SK-N-SH (cell line): Measurements from ENCODE around the gene DGUOK. TPM values are rescaled to one million over a fixed set of nuclear protein-coding genes. Genes with fewer than 3 reads are reported as not detected.

ENCODE experiments used
- CTCF ChIA-PET: fragments of 300-600, 350-600 bp; formaldehyde crosslinking; extraction: SDS; loops from one replicate; lab custom pipeline; 2021; lab: Yijun Ruan, JAX
- POLR2A ChIA-PET: fragments of 350-600 bp; sonication (Branson Sonifier 250); formaldehyde crosslinking; extraction: SDS; loops from one replicate; lab custom pipeline; 2020; ENCODE audit warnings: antibody characterized with exemption, inconsistent platforms; lab: Yijun Ruan, JAX
- DNase-seq: peaks from one replicate; pipeline ENCODE4 v3.0.0; 2012
- H2AFZ ChIP-seq: fragments of 200-600 bp; sonication (generic); 2 replicates; pipeline ENCODE4 v1.8.1; 2016; ENCODE audit warnings: antibody characterized with exemption, mild to moderate bottlenecking, low read depth
- H3F3A ChIP-seq: fragments of 200-600 bp; sonication (generic); replicated peaks from 2 replicates; pipeline ENCODE3; 2016; ENCODE audit warnings: antibody characterized with exemption, mild to moderate bottlenecking; ENCODE audit not compliant: insufficient read depth
- H3K27ac ChIP-seq, 2 experiments: fragments of 200-500 bp in 1 of 2; fragments of 200-600 bp in 1 of 2; sonication (Bioruptor generic) in 1 of 2; sonication (generic), shearing (Covaris generic) in 1 of 2; 2 replicates each; pipeline versions ENCODE4 v1.5.1 to v1.6.1; 2014 to 2016; ENCODE audit warnings: low read depth in 2 of 2, inconsistent platforms in 1 of 2, low read length in 1 of 2, mild to moderate bottlenecking in 1 of 2, mixed read lengths in 1 of 2
- H3K27me3 ChIP-seq: fragments of 200-600 bp; sonication (generic), shearing (Covaris generic); 2 replicates; pipeline ENCODE4 v1.6.1; 2016; ENCODE audit warnings: mixed run types; ENCODE audit not compliant: insufficient read depth
- H3K36me3 ChIP-seq, 2 experiments: fragments of 200-500 bp in 1 of 2; fragments of 200-600 bp in 1 of 2; sonication (Bioruptor generic) in 1 of 2; sonication (generic) in 1 of 2; replicated peaks in 1 of 2; 2 replicates each; pipeline versions ENCODE3 to v1.5.1; 2014 to 2016; ENCODE audit warnings: low read length in 1 of 2, mild to moderate bottlenecking in 1 of 2; ENCODE audit not compliant: insufficient read depth in 2 of 2, control insufficient read depth in 1 of 2
- H3K4me1 ChIP-seq, 2 experiments: fragments of 200-500 bp in 1 of 2; fragments of 200-600 bp in 1 of 2; sonication (Bioruptor generic) in 1 of 2; sonication (generic), shearing (Covaris generic) in 1 of 2; 2 replicates each; pipeline versions ENCODE4 v1.5.1 to v1.6.1; 2014 to 2016; ENCODE audit warnings: low read depth in 1 of 2, low read length in 1 of 2, mixed run types in 1 of 2; ENCODE audit not compliant: insufficient read depth in 2 of 2, control insufficient read depth in 1 of 2
- H3K4me2 ChIP-seq: fragments of 200-600 bp; sonication (generic), shearing (Covaris generic); 2 replicates; pipeline ENCODE4 v1.6.1; 2017; ENCODE audit warnings: mixed run types
- H3K4me3 ChIP-seq, 2 experiments: fragments of 200-500 bp in 1 of 2; fragments of 200-600 bp in 1 of 2; sonication (Bioruptor generic) in 1 of 2; sonication (generic), shearing (Covaris generic) in 1 of 2; 2 replicates each; pipeline versions ENCODE4 v1.5.1 to v1.8.1; 2014 to 2016; ENCODE audit warnings: low read depth in 2 of 2, inconsistent platforms in 1 of 2, low read length in 1 of 2, mild to moderate bottlenecking in 1 of 2, mixed read lengths in 1 of 2, moderate library complexity in 1 of 2
- H3K79me2 ChIP-seq: fragments of 200-600 bp; sonication (generic); 2 replicates; pipeline ENCODE4 v1.8.1; 2017; ENCODE audit warnings: mild to moderate bottlenecking; ENCODE audit not compliant: insufficient read depth
- H3K9ac ChIP-seq: fragments of 200-600 bp; sonication (generic); 2 replicates; pipeline ENCODE4 v1.6.1; 2017; ENCODE audit warnings: mixed run types
- H3K9me2 ChIP-seq: fragments of 200-600 bp; sonication (generic); 2 replicates; pipeline ENCODE4 v1.6.1; 2017; ENCODE audit warnings: mixed run types
- H3K9me3 ChIP-seq: fragments of 200-600 bp; sonication (generic); 2 replicates; pipeline ENCODE4 v1.6.1; 2017; ENCODE audit warnings: mixed run types, mild to moderate bottlenecking, moderate library complexity
- H4K20me1 ChIP-seq: fragments of 200-600 bp; sonication (generic); 2 replicates; pipeline ENCODE4 v1.6.1; 2017; ENCODE audit warnings: mild to moderate bottlenecking, mixed run types; ENCODE audit not compliant: insufficient read depth
- CHD2 ChIP-seq: fragments of 150-350 bp; IDR thresholded peaks from 2 replicates; pipeline ENCODE4 v1.6.1; 2018; ENCODE audit warnings: low read length; ENCODE audit not compliant: partially characterized antibody
- EZH2phosphoT487 ChIP-seq: fragments of 200-600 bp; sonication (generic); IDR thresholded peaks from 2 replicates; pipeline ENCODE4 v1.6.1; 2017; ENCODE audit warnings: low read depth, mixed run types, mild to moderate bottlenecking, antibody characterized with exemption, moderate library complexity, borderline replicate concordance
- FOSL2 ChIP-seq: IDR thresholded peaks from 2 replicates; pipeline ENCODE4 v1.4.0; 2012; ENCODE audit warnings: low read depth, mild to moderate bottlenecking, moderate library complexity, borderline replicate concordance
- FOXM1 ChIP-seq: IDR thresholded peaks from 2 replicates; pipeline ENCODE4 v1.4.0; 2012; ENCODE audit warnings: low read depth, mild to moderate bottlenecking
- IRF3 ChIP-seq: fragments of 150-350 bp; IDR thresholded peaks from 2 replicates; pipeline ENCODE4 v1.6.1; 2016; ENCODE audit warnings: mild to moderate bottlenecking, low read depth, low read length
- JUND ChIP-seq: IDR thresholded peaks from 2 replicates; pipeline ENCODE4 v1.4.0; 2012
- NFIC ChIP-seq: IDR thresholded peaks from 2 replicates; pipeline ENCODE4 v1.4.0; 2012; ENCODE audit warnings: borderline replicate concordance
- RXRA ChIP-seq: IDR thresholded peaks from 2 replicates; pipeline ENCODE4 v1.4.0; 2012; ENCODE audit warnings: low read depth, mild to moderate bottlenecking, borderline replicate concordance
- SMC3 ChIP-seq: IDR thresholded peaks from 2 replicates; pipeline ENCODE4 v1.6.1; 2012; ENCODE audit warnings: low read depth, low read length, improper control_type of control experiment
- TAF1 ChIP-seq: IDR thresholded peaks from 2 replicates; pipeline ENCODE4 v1.6.1; 2012; ENCODE audit warnings: low read depth, mild to moderate bottlenecking, low read length, moderate library complexity, borderline replicate concordance
- TCF12 ChIP-seq: IDR thresholded peaks from 2 replicates; pipeline ENCODE4 v1.4.0; 2012
- TEAD4 ChIP-seq: IDR thresholded peaks from 2 replicates; pipeline ENCODE4 v1.4.0; 2012; ENCODE audit warnings: mild to moderate bottlenecking, borderline replicate concordance; ENCODE audit not compliant: insufficient read depth
- USF1 ChIP-seq: IDR thresholded peaks from 2 replicates; pipeline ENCODE4 v1.4.0; 2012; ENCODE audit warnings: low read depth, borderline replicate concordance
- WGBS: methylation state at CpG from one replicate; pipeline ENCODE4 v1.1.6; 2017; ENCODE audit warnings: low lambda C conversion rate; 5-methylcytosine and 5-hydroxymethylcytosine counted together
- polyA plus RNA-seq, 3 experiments: library from polyadenylated mRNA; depleted of rRNA; stranded (reverse); fragments of >200 nt; gene quantifications; 2 replicates each; pipeline ENCODE4 v1.2.3, GENCODE V29; 2012
- TF ChIP-seq, protein P1 (sequence below): IDR thresholded peaks from 2 replicates; pipeline ENCODE4 v1.6.1; 2012; ENCODE audit warnings: mild to moderate bottlenecking, low read depth, low read length, moderate library complexity
- TF ChIP-seq, protein P2 (sequence below): fragments of 200-600 bp; sonication (generic); IDR thresholded peaks from 2 replicates; pipeline ENCODE4 v1.6.1; 2017; ENCODE audit warnings: antibody characterized with exemption, mild to moderate bottlenecking, moderate library complexity

DGUOK gene
- polyA plus RNA-seq, 1 of the 3 experiments (the other 2 are of a cell fraction), result 122 TPM

- Histone ChIP-seq H2AFZ (no peak overlapping the region), H3K4me2 (no peak overlapping the region), H3K4me1 (peaks cover 8 to 20% of the 10 kb centered on the region in 2 experiments; a peak in 2 of 4 replicates), H3K27ac (no peak overlapping the region), H3K9me2 (no peaks in the 10 kb centered on the region), H3K9ac (no peak overlapping the region), H3K36me3 (no peaks in the 10 kb centered on the region), H3K79me2 (peaks cover 23% of the 10 kb centered on the region), H3K4me3 (no peak overlapping the region), H4K20me1 (peaks cover 53% of the 10 kb centered on the region), H3K27me3 (no peaks in the 10 kb centered on the region), H3F3A (no peaks in the 10 kb centered on the region), H3K9me3 (no peaks in the 10 kb centered on the region)
- ChIA-PET CTCF (interaction anchor here (1.4 kb wide), 1 partner anchor 10 kb away, joined by 4 read pairs; no protein-coding TSS in a partner anchor), POLR2A (no interaction called here)
- DNase-seq, result no peak
- whole genome bisulfite sequencing, result 96% methylated on average over 6 of the region's 6 CpGs
- TF ChIP-seq EZH2phosphoT487 (no peak), FOXM1 (no peak), IRF3 (no peak), TAF1 (no peak), CHD2 (no peak), TEAD4 (no peak), NFIC (no peak), RXRA (no peak), SMC3 (no peak), FOSL2 (no peak), USF1 (no peak), JUND (no peak), TCF12 (no peak)
- TF ChIP-seq, protein P1, sequence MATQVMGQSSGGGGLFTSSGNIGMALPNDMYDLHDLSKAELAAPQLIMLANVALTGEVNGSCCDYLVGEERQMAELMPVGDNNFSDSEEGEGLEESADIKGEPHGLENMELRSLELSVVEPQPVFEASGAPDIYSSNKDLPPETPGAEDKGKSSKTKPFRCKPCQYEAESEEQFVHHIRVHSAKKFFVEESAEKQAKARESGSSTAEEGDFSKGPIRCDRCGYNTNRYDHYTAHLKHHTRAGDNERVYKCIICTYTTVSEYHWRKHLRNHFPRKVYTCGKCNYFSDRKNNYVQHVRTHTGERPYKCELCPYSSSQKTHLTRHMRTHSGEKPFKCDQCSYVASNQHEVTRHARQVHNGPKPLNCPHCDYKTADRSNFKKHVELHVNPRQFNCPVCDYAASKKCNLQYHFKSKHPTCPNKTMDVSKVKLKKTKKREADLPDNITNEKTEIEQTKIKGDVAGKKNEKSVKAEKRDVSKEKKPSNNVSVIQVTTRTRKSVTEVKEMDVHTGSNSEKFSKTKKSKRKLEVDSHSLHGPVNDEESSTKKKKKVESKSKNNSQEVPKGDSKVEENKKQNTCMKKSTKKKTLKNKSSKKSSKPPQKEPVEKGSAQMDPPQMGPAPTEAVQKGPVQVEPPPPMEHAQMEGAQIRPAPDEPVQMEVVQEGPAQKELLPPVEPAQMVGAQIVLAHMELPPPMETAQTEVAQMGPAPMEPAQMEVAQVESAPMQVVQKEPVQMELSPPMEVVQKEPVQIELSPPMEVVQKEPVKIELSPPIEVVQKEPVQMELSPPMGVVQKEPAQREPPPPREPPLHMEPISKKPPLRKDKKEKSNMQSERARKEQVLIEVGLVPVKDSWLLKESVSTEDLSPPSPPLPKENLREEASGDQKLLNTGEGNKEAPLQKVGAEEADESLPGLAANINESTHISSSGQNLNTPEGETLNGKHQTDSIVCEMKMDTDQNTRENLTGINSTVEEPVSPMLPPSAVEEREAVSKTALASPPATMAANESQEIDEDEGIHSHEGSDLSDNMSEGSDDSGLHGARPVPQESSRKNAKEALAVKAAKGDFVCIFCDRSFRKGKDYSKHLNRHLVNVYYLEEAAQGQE, result no peak
- TF ChIP-seq, protein P2, sequence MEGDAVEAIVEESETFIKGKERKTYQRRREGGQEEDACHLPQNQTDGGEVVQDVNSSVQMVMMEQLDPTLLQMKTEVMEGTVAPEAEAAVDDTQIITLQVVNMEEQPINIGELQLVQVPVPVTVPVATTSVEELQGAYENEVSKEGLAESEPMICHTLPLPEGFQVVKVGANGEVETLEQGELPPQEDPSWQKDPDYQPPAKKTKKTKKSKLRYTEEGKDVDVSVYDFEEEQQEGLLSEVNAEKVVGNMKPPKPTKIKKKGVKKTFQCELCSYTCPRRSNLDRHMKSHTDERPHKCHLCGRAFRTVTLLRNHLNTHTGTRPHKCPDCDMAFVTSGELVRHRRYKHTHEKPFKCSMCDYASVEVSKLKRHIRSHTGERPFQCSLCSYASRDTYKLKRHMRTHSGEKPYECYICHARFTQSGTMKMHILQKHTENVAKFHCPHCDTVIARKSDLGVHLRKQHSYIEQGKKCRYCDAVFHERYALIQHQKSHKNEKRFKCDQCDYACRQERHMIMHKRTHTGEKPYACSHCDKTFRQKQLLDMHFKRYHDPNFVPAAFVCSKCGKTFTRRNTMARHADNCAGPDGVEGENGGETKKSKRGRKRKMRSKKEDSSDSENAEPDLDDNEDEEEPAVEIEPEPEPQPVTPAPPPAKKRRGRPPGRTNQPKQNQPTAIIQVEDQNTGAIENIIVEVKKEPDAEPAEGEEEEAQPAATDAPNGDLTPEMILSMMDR, result no peak
These were observed 71.1 kb downstream of the DGUOK start for GRCh38 chr2:73997813-73998212.
